ENCODE results near the gene SORBS1.

Gene SORBS1

DNA sequence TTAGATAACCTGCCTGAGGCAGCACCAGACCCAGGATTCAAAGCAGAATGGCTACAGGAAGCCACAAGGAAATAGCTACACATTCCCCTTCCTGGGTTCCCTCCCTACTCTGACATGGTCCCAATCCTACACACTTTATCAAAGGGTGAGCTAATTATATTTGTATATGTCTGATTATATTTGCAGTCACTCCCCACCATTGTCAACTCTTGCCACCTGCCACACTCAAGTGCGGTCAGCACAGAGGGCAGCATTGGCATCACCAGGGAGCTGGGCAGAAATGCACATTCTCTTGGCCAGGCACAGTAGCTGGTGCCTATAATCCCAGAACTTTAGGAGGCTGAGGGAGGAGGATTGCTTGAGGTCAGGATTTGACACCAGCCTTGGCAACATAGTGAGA lies 156.3 kb downstream of the SORBS1 start:
- no peaks in the 10 kb centered on the region for H3K4me1 ChIP-seq (ENCODE audit: control insufficient read depth, insufficient read depth, low read length)
- TF ChIP-seq ZNF488 (tag by site-specific recombination; IDR thresholded peaks at IDR 0.05) (no peak), YY2 (tag by site-specific recombination; IDR thresholded peaks at IDR 0.05) (no peak)
- TF ChIP-seq, protein P1, sequence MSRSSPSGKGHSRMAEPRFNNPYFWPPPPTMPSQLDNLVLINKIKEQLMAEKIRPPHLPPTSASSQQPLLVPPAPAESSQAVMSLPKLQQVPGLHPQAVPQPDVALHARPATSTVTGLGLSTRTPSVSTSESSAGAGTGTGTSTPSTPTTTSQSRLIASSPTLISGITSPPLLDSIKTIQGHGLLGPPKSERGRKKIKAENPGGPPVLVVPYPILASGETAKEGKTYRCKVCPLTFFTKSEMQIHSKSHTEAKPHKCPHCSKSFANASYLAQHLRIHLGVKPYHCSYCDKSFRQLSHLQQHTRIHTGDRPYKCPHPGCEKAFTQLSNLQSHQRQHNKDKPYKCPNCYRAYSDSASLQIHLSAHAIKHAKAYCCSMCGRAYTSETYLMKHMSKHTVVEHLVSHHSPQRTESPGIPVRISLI (tag by site-specific recombination; IDR thresholded peaks at IDR 0.05): no peak
- CTCF ChIA-PET: interaction anchor here (1.0 to 5.7 kb wide), 3 partner anchors 25 to 41 kb away, joined by 3 to 42 read pairs (median 6); no protein-coding TSS in a partner anchor
- H3K27ac ChIP-seq (ENCODE audit: extremely low read depth, low read depth, low read length): no peak overlapping the region
- no peak overlapping the region for H3K4me3 ChIP-seq (ENCODE audit: low read depth, low read length)
- H3K36me3 ChIP-seq (ENCODE audit: control insufficient read depth in 2 of 2, insufficient read depth in 1 of 2, low read length in 2 of 2): no peaks in the 10 kb centered on the region
- POLR2A ChIA-PET: no interaction called here
- H3K9me3 ChIP-seq (ENCODE audit: control insufficient read depth, insufficient read depth, low read depth, low read length): no peaks in the 10 kb centered on the region

GRCh38 chr10:95404462-95404858 lies 156.7 kb downstream of the SORBS1 start:
- ChIA-PET POLR2A (interaction anchor here (0.6 kb wide), 1 partner anchor 283 kb away, joined by 5 read pairs; no protein-coding TSS in a partner anchor), CTCF (interaction anchor here (1.0 to 5.7 kb wide), 4 partner anchors 9 to 41 kb away, joined by 3 to 42 read pairs (median 4); no protein-coding TSS in a partner anchor)
- Histone ChIP-seq H3K36me3 (ENCODE audit: control insufficient read depth in 2 of 2, insufficient read depth in 1 of 2, low read length in 2 of 2) (no peaks in the 10 kb centered on the region), H3K4me1 (ENCODE audit: control insufficient read depth, insufficient read depth, low read length) (no peaks in the 10 kb centered on the region), H3K4me3 (ENCODE audit: low read depth, low read length) (no peak overlapping the region), H3K27ac (ENCODE audit: extremely low read depth, low read depth, low read length) (no peak overlapping the region), H3K9me3 (ENCODE audit: control insufficient read depth, insufficient read depth, low read depth, low read length) (no peaks in the 10 kb centered on the region)
- TF ChIP-seq ZNF239 (tag by site-specific recombination; IDR thresholded peaks at IDR 0.05) (no peak), ZNF548 (tag by site-specific recombination; IDR thresholded peaks at IDR 0.05) (no peak), ZFP3 (tag by site-specific recombination; IDR thresholded peaks at IDR 0.05; ENCODE audit: low read depth) (no peak), ZNF621 (tag by site-specific recombination; IDR thresholded peaks at IDR 0.05) (no peak), ZXDB (tag by site-specific recombination; IDR thresholded peaks at IDR 0.05) (no peak), ZNF610 (tag by site-specific recombination; IDR thresholded peaks at IDR 0.05; ENCODE audit: borderline replicate concordance) (no peak), ATF2 (tag by site-specific recombination; IDR thresholded peaks at IDR 0.05; ENCODE audit: low read depth) (no peak), ZNF473 (tag by site-specific recombination; IDR thresholded peaks at IDR 0.05) (no peak), ZNF664 (tag by site-specific recombination; IDR thresholded peaks at IDR 0.05) (no peak), ZNF174 (tag by site-specific recombination; IDR thresholded peaks at IDR 0.05) (no peak), ZNF37A (tag by site-specific recombination; IDR thresholded peaks at IDR 0.05) (no peak)
- TF ChIP-seq, protein P1 (tag by site-specific recombination; IDR thresholded peaks at IDR 0.05): no peak

DNA sequence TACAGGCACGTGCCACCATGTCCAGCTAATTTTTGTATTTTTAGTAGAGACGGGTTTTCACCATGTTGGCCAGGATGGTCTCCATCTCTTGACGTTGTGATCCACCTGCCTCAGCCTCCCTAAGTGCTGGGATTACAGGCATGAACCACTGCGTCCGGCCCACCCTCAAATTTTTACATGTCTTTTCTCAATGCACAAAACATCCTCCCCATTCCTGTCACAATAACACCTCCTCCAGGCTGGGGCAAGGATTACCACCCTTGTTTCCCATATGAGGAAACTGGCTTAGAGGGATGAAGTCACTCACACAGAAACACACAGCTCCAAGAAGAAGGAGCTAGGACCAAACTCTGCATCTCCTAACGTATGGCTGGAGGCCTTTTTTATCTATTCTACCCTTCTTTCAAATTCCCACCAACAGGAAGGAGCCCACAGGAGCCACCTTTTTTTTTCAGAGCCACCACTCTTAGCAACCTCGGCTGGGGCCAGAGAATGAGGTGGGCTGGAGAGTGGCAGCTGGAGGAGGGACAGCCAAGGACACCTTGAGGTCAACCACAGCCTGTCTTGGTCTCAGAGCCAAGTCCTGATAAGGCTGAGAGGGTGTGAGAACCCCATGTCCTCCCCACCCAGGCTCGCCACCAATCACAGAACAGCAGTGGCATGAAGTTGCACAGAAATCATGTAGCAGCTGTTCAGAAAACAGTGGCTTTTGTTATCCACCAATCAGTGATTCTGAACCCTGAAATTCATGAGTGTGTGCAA lies 157.3 kb downstream of the SORBS1 start:
- CTCF ChIA-PET: interaction anchor here (0.6 to 5.7 kb wide), 5 partner anchors 9 to 270 kb away, joined by 3 to 42 read pairs (median 3); no protein-coding TSS in a partner anchor
- H3K4me1 ChIP-seq (ENCODE audit: control insufficient read depth, insufficient read depth, low read length): no peaks in the 10 kb centered on the region
- POLR2A ChIA-PET: interaction anchor here (0.6 to 0.7 kb wide), 2 partner anchors 153 to 284 kb away, joined by 4 to 5 read pairs; no protein-coding TSS in a partner anchor
- TF ChIP-seq ZNF16 (tag by site-specific recombination; IDR thresholded peaks at IDR 0.05; ENCODE audit: low read depth) (no peak), ZFHX2 (tag by site-specific recombination; conservative IDR thresholded peaks at IDR 0.05) (no peak), HOXC10 (CRISPR knock-in tag; IDR thresholded peaks at IDR 0.05) (no peak), ZNF112 (tag by site-specific recombination; IDR thresholded peaks at IDR 0.05) (no peak), HOXD13 (CRISPR knock-in tag; IDR thresholded peaks at IDR 0.05; ENCODE audit: borderline replicate concordance) (no peak), ZNF433 (tag by site-specific recombination; IDR thresholded peaks at IDR 0.05; ENCODE audit: low read depth) (no peak), ZNF114 (tag by site-specific recombination; IDR thresholded peaks at IDR 0.05) (no peak), ZNF341 (tag by site-specific recombination; IDR thresholded peaks at IDR 0.05; ENCODE audit: low read depth) (no peak)
- TF ChIP-seq, protein P2, sequence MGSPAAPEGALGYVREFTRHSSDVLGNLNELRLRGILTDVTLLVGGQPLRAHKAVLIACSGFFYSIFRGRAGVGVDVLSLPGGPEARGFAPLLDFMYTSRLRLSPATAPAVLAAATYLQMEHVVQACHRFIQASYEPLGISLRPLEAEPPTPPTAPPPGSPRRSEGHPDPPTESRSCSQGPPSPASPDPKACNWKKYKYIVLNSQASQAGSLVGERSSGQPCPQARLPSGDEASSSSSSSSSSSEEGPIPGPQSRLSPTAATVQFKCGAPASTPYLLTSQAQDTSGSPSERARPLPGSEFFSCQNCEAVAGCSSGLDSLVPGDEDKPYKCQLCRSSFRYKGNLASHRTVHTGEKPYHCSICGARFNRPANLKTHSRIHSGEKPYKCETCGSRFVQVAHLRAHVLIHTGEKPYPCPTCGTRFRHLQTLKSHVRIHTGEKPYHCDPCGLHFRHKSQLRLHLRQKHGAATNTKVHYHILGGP (tag by site-specific recombination; IDR thresholded peaks at IDR 0.05): no peak

More for the DNA sequence above, 157.3 kb downstream of the SORBS1 start:
- Histone ChIP-seq H3K4me3 (ENCODE audit: low read depth, low read length) (no peak overlapping the region), H3K36me3 (ENCODE audit: control insufficient read depth in 2 of 2, insufficient read depth in 1 of 2, low read length in 2 of 2) (no peaks in the 10 kb centered on the region), H3K27ac (ENCODE audit: extremely low read depth, low read depth, low read length) (no peak overlapping the region), H3K9me3 (ENCODE audit: control insufficient read depth, insufficient read depth, low read depth, low read length) (no peaks in the 10 kb centered on the region)

Data from HEK293 (cell line).